ENCODE measurements around the gene PLEKHA7. TPM values are rescaled to one million over a fixed set of nuclear protein-coding genes. Genes with fewer than 3 reads are reported as not detected.

The PLEKHA7 gene
- total RNA-seq, 1 donor from 2014 or later: 4.3 TPM

DNA sequence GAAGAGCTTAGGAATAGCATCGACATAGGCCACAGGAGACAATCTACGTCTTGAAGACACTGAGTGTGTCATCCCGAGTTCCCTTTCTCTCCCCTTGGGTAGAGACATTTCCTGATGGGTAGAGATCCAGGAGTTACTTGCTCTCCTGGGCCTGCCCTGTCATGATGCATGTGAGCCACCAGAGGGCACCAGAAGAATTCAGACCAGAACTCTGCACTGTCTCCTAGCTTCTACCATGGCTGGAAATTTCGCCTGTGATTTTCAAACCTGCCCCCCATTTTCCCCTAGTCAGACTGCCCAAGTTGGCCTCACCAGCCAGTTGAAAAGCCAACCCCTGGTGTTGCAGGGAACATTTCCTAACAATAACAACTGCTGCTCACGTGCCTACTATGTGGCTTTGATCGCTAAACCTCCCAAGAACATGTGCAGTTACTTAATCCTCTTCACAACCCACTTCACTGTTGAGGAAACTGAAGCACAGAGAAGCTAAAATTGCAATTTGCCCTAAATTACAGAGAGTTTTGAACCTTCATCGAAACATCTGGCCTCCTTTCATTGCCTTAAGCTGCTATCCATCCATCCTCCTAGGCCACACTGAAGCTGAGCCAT lies 228.6 kb downstream of the PLEKHA7 start:
- DNase-seq: peak; percentile 87

DNA sequence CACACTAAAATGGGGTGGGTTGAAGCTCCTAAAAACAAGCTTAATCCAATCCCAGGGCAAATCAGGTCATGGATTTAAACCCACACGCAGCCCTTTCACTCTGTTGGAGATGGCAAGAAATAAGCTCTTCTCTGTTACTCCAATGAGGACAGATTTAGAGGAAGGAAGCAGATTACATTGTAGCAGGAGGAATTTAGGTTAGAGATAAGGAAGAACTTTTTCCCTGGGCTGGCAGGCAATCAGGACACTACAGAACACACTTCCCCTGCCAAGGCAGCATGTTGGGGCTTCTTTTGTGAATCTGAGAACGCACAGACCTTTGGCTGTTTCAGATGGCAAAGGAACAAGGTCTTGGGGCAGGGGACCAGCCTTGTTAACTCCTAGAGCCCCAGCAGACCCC lies 229.5 kb downstream of the PLEKHA7 start:
- no peak for DNase-seq

DNA sequence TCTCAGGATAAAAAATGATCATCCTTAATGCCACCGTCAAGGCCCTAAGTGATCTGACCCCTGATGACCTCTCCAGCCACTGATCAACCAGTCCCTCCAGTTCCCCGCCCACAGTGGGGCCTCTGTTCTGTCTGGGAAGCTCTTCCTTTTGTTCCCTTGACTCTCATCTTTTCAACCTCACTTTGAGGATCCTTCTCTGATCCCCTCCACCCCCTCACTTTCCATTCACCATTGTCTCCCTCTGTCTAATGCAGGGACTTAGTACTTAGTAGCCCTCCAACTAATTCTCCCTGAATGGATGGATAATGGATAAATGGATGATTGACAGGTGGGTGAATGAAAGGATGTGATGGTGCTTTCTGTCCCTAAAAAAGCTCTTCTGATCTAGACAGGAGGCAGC lies 230.1 kb downstream of the PLEKHA7 start:
- no peak for DNase-seq

DNA sequence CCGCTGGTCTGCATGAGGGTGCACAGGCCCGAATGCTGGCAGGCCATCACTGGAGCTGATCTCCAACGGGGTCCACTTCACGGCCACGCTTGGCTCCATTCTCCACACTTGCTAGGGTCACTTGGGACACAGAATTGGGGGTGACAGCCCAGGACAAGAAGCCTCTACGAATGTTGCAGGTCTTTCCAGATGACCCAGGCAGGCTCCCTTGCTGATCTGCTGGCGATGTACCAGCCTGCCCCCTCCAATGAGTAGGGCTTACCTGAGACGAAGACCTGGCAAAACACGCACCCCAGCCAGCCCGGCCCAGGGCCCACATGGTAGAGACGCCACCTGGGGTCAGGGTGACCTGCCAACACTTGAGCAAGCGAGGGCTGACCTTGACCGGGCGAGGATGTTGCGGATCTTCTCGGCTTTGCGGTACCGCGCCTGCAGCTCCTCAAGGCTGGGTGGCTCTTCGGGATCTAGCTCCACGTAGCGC lies 230.9 kb downstream of the PLEKHA7 start:
- DNase-seq: no peak

DNA sequence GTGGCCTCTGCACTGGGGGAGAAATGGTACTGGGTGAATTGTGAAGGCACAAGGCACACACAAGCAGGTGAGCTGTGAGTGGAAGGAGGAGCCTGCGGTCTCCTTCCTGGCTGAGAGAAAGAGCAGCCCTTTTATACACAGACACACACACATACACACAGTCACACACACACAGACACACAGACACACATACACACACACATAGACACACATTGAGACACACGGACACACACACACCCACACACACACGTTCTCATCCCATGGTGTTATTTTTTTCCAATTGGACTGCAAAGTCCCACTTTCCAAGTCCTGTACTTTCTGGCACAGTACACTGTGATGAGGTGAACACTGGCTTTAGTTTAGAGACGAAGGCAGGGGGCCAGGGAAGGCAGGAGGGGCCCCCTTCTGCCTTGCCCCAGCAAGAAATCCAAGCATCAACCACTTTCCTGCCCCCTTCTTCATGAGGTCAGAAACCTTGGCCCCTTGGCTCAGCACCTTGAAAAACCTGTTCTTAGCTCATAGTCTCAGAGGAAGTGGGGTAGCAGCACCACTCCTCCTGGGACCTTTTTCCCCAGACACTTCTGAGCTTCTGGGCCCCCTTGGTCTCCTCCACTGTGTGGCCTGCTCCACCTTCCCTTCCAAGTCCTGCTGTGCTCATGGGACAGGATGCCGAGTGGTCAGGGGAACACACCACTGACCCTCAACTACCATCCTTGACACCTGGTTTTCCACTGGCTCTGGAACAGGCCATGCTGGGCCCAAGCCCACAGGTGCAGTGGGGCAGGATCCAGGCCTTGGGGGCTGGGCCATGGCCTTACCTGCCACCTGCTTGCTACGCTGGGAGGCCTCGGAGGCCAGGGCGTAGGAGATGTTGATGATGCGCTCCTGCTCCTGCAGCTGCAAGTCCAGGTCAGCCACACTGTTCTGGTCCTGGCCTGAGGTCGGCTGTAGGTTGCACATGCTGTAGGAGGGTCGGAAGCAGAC lies 232.0 kb downstream of the PLEKHA7 start:
- no peak for DNase-seq

DNA sequence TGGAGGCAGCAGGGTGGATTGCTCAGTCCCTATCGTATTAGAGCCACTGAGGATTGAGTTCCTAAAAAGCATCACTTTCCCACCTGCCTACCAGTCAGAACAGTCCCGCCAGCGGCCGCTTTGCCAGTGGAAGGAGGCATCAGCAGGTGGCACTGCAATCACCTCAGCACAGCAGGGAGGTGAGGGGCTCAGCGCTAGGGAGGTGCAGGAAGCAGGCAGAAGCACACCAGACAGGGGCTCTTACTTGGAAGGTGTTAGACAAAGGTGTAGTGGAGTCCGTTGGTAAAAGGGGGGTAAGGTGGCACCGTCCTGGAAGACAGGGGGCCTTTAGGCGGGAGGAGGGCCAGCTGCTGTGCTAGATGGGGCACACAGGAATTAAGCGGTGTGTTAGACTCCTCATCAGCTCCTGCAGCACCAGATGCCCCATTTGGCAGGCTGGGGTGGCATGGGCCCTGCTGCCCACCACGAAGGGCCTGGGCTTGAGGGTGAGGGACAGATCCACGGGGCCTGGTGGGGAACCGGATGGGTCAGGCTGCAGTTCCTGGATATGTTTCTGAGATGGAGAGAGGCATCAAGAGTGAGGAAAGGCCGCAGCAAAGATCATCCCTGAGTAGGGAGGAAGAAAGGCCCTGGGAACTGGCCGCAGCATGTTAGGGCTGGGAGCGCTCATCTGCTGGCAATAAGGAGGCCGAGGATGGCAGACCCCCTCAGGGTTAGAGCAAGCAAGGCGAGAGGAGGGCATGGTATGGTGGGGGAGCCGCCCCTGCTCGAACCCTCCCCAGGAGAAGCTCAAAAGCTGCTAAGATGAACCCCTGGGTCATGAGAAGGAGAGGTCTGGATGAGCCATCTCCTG lies 233.3 kb downstream of the PLEKHA7 start:
- no peak for DNase-seq

DNA sequence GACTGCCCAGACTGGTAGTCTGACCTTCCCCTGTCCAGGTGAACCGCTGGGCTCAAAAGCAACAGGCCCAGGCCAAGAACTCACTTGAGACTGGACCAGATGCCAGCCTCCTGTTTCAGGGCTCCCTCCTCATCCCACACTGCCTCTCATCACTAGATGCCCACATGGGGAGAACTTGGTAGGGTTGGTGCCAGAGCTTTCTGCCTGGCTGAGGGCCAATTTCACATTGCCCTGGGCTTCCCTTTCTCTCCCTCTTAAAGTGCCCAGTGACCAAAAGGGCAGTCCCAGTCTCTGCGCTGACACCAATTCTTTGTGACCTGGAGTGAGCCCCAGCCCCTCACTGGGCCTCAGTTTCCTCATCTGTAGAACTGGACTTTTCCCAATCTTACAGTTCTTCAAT lies 234.1 kb downstream of the PLEKHA7 start:
- DNase-seq: no peak

DNA sequence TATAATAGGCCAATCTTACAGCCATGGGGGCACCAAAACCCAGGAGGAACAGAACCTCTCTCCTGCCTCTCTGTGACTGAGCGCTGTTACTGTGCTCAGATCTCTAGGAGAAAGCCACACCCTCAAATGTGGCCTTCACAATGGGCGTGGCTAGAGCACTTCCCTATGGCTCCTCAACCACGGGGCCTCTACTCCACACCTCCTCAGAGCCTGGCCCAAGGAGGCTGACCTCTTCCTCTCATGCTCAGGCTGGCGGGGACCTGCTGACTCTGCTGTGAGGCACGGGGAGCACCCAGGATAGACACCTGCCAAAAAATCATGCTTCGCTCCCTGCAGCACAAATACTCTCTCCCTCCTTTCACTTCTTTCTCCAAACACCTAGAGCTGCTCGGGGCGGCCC lies 234.8 kb downstream of the PLEKHA7 start:
- DNase-seq: no peak

DNA sequence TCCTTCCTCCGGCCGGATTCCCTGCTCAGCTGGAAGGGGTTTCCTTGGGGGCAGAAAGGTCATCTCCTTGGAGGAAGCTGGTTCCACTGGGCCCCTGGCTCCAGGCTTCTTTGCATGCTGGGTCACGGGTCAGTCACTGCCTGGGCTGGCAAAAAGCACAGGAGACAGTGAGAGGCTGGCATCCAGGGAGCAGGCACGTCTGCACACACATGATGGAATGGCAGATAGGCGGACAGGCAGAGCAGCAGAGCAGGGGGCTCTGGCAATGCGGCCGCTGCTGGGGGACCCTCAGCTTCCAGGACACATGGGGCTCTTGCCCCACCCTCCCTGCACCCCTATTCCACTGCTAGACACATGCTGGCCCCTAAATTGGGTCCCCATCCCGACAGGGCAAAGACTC lies 235.3 kb downstream of the PLEKHA7 start:
- no peak for DNase-seq

- no peak for DNase-seq
Observed at GRCh38 chr11:16778286-16778685, 235.9 kb downstream of the PLEKHA7 start.

DNA sequence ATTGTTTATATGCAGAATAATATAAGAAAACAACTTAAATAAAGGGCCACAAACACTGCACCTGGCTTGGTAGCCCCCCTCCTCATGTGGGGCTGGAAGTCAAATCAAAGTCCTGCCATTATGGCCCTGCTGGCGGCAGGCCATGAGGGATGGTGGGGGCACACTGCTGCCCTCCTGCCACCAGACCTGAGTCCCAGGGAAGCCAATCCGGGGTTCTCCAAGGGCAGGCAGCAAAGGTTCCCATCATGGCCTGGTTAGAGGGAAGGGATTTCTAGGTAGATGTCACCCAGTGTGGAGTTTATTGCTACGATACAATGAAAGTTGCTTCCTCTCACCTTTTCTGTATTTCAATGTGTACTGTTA lies 236.6 kb downstream of the PLEKHA7 start:
- DNase-seq: no peak

- no peak for DNase-seq
Observed at GRCh38 chr11:16776711-16777612, 237.3 kb downstream of the PLEKHA7 start.

GRCh38 chr11:16775614-16776283 lies 238.5 kb downstream of the PLEKHA7 start:
- DNase-seq: no peak

DNA sequence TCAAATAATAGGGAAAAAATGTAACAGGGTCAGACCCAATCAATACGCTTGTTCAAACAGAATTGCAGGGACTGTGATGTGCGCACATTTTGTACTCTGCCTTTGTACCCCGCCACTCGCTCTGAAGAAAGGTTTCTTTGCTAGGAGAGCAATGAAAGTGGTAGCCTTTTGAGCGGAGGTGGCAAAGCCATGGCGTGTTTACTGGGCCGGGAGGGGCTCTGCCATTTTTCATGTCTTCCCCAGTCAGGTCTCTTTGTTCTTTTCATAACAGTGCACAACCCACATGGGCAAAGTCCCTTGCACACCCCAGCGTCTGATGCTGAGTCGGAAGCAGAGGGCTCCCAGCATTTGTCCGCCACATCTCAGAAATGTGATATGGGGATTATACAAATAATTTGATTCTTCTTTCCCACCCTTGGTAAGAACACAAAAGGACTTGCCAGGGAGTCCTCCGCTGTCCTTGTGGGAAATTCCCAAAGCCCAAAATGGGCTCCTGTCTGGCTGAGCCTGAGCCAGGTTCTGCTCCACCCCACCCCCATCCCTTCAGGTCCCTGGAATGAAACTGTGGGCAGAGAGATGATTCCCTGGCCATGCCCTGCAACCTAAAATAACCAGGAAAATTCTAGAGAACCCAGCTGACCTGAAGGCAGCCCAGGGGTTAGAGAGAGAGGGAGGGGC lies 239.1 kb downstream of the PLEKHA7 start:
- no peak for DNase-seq

GRCh38 chr11:16773981-16774935 lies 240.0 kb downstream of the PLEKHA7 start:
- DNase-seq: no peak

DNA sequence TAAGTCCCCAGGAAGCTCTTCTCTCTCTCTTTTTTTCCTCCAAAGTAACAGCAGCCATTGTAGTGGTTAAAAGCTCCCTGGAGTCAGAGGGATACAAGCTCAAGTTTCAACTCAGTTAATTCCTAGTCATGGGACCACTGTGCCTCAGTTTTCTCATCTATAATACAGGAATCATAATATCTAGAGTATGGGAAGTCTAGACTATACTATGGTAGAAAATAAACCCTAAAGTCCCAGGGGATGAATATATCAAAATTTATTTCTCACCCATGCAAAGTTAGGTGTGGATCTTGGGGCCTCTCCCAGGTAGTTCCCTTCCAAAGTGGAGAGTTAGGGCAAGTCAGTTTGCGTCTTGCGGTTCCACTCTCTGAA lies 242.1 kb downstream of the PLEKHA7 start:
- DNase-seq: no peak

DNA sequence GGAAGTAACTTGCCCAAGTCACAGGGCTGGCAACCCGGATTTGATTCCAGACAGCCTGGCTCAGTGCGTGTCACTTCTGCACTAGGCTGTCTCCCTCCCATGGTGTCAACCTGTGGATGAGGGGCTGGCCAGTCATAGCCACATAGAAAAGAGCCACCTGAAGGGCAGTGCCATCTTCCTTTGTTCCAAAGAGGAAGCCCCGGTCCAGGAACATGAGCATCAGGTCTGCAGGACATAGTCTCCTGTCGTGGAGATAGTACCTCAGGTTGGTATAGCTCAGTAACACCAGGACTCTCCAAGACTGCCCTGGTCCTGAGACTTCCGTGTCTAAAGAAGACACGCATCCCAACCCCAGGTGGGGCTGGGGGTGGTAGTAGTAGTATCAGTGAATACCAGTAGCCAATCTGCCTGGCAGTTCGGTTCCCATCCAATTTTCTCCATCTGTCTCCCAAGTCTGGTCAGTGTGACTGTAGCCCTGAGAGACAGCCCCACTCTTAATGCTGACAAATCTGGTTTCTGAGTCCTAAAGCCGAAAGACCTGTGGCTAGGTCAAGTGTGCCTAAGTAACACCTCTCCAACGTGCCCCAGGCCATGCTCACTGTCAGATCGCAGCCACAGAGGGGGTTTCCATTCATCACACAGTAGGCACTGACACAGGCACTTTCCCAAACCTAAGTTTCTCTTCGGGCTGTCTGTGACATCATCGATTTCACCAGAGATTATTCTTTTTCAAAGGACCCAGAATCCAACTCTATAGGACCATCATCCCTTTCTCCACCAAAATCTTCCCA lies 242.7 kb downstream of the PLEKHA7 start:
- no peak for DNase-seq

GRCh38 chr11:16770016-16770415 lies 244.2 kb downstream of the PLEKHA7 start:
- DNase-seq: no peak

DNA sequence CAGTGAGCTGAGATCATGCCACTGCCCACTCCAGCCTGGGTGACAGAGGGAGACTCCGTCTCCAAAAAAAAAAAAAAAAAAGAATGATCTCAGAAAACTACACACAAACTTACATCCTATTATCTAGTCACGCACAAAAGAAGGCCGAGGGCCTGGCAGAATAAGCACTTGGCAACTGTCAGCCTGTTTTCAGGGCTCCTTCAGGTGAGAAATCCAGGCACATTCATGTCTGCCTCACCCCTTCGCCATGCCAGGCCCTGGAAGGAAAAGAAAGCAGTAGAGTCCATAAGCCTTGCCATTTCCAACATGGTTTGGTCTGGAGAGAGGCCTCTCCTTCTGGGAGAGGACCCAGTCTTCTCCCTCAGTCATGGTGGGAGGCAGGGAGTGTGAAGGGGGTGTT lies 244.8 kb downstream of the PLEKHA7 start:
- DNase-seq: no peak

All from dermis blood vessel endothelial cell (primary cell).